ENCODE measurements around the gene LPCAT2. TPM values are rescaled to one million over a fixed set of nuclear protein-coding genes. Genes with fewer than 3 reads are reported as not detected.

LPCAT2 gene
- total and polyA plus RNA-seq, 2 of the 13 experiments (the other 11 are each of a cell fraction or from before 2014, with no cell fraction given) = 9.9 to 17.6 TPM

DNA sequence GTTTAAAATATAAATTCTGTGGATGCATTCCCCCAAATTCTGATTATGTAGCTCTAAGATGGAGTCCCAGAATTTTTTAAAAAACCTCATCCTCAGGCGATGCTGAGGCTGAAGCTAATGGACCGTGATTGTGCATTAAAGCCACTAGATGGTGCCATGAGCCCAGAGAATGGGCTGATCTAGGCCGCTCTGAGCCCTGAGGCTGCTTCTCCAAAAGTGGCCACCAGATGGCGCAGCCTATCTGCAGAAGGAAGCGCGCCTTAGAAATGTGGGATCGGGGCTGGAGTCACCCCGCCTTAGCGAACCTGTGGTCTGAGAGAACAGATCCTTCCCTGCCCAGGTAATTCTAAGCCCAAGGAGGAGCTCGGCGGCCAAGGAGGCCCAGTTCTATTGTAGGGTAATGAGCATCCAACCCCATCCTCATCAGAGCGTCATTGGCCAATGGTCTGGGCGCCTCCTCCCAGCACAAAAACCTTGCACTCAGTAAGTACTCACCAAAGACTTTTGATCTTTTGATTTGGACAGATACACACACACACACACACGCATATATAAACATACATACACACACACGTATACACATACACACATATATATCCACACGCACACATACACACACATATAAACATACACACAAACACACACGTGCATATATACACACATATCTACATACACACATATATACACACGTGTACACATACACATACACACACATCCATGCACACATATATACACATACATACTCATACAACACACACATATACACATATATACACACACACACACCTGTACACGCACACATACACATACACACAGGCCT, 43.6 kb upstream of the LPCAT2 start (continued):
- TF ChIP-seq SSRP1 (CRISPR knock-in tag; IDR thresholded peaks at IDR 0.05) = peak; percentile 86
- 0 out of 2 replicates have a peak, but pooled peaks have one; percentile 17 for TF ChIP-seq ZNF768 (CRISPR knock-in tag; IDR thresholded peaks at IDR 0.05)
- TF ChIP-seq ZFP36 (IDR thresholded peaks at IDR 0.05; ENCODE audit: borderline replicate concordance, low read depth, low read length, partially characterized antibody) = peak; percentile 71
- no peak for TF ChIP-seq ZNF841 (CRISPR knock-in tag; IDR thresholded peaks at IDR 0.05; ENCODE audit: borderline replicate concordance)
- TF ChIP-seq SP140L (CRISPR knock-in tag; IDR thresholded peaks at IDR 0.05; ENCODE audit: borderline replicate concordance) = 0 out of 2 replicates have a peak, but pooled peaks have one; percentile 67
- TF ChIP-seq, protein P1, sequence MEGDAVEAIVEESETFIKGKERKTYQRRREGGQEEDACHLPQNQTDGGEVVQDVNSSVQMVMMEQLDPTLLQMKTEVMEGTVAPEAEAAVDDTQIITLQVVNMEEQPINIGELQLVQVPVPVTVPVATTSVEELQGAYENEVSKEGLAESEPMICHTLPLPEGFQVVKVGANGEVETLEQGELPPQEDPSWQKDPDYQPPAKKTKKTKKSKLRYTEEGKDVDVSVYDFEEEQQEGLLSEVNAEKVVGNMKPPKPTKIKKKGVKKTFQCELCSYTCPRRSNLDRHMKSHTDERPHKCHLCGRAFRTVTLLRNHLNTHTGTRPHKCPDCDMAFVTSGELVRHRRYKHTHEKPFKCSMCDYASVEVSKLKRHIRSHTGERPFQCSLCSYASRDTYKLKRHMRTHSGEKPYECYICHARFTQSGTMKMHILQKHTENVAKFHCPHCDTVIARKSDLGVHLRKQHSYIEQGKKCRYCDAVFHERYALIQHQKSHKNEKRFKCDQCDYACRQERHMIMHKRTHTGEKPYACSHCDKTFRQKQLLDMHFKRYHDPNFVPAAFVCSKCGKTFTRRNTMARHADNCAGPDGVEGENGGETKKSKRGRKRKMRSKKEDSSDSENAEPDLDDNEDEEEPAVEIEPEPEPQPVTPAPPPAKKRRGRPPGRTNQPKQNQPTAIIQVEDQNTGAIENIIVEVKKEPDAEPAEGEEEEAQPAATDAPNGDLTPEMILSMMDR (CRISPR knock-in tag; IDR thresholded peaks at IDR 0.05) = peak; percentile 100
- TF ChIP-seq ZFP90 (CRISPR knock-in tag; IDR thresholded peaks at IDR 0.05; ENCODE audit: borderline replicate concordance) = 0 out of 2 replicates have a peak, but pooled peaks have one; percentile 55
- peak; percentile 66; the same call in 1 of the 2 replicates for TF ChIP-seq ZNF788 (CRISPR knock-in tag; IDR thresholded peaks at IDR 0.05; ENCODE audit: borderline replicate concordance)
- TF ChIP-seq MIER2 (CRISPR knock-in tag; IDR thresholded peaks at IDR 0.05) = no peak
- TF ChIP-seq ZZZ3 (CRISPR knock-in tag; IDR thresholded peaks at IDR 0.05; ENCODE audit: borderline replicate concordance) = peak; percentile 69; the same call in 1 of the 2 replicates
- TF ChIP-seq, protein P2, sequence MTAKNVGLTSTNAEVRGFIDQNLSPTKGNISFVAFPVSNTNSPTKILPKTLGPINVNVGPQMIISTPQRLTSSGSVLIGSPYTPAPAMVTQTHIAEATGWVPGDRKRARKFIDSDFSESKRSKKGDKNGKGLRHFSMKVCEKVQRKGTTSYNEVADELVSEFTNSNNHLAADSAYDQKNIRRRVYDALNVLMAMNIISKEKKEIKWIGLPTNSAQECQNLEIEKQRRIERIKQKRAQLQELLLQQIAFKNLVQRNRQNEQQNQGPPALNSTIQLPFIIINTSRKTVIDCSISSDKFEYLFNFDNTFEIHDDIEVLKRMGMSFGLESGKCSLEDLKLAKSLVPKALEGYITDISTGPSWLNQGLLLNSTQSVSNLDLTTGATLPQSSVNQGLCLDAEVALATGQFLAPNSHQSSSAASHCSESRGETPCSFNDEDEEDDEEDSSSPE (CRISPR knock-in tag; IDR thresholded peaks at IDR 0.05) = peak; percentile 42; the same call in 1 of the 2 replicates
- TF ChIP-seq ZNF496 (CRISPR knock-in tag; IDR thresholded peaks at IDR 0.05; ENCODE audit: insufficient replicate concordance) = no peak
- TF ChIP-seq STAT5B (CRISPR knock-in tag; IDR thresholded peaks at IDR 0.05) = no peak
- peak; percentile 66; the same call in 1 of the 2 replicates for TF ChIP-seq IRF2 (CRISPR knock-in tag; IDR thresholded peaks at IDR 0.05)
- TF ChIP-seq ZNF33B (CRISPR knock-in tag; IDR thresholded peaks at IDR 0.05) = peak; percentile 72; the same call in 1 of the 2 replicates
- TF ChIP-seq, protein P3, sequence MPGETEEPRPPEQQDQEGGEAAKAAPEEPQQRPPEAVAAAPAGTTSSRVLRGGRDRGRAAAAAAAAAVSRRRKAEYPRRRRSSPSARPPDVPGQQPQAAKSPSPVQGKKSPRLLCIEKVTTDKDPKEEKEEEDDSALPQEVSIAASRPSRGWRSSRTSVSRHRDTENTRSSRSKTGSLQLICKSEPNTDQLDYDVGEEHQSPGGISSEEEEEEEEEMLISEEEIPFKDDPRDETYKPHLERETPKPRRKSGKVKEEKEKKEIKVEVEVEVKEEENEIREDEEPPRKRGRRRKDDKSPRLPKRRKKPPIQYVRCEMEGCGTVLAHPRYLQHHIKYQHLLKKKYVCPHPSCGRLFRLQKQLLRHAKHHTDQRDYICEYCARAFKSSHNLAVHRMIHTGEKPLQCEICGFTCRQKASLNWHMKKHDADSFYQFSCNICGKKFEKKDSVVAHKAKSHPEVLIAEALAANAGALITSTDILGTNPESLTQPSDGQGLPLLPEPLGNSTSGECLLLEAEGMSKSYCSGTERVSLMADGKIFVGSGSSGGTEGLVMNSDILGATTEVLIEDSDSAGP (CRISPR knock-in tag; IDR thresholded peaks at IDR 0.05; ENCODE audit: borderline replicate concordance) = peak; percentile 68
- TF ChIP-seq FOXK2 (IDR thresholded peaks at IDR 0.05) = no peak
- TF ChIP-seq, protein P4, sequence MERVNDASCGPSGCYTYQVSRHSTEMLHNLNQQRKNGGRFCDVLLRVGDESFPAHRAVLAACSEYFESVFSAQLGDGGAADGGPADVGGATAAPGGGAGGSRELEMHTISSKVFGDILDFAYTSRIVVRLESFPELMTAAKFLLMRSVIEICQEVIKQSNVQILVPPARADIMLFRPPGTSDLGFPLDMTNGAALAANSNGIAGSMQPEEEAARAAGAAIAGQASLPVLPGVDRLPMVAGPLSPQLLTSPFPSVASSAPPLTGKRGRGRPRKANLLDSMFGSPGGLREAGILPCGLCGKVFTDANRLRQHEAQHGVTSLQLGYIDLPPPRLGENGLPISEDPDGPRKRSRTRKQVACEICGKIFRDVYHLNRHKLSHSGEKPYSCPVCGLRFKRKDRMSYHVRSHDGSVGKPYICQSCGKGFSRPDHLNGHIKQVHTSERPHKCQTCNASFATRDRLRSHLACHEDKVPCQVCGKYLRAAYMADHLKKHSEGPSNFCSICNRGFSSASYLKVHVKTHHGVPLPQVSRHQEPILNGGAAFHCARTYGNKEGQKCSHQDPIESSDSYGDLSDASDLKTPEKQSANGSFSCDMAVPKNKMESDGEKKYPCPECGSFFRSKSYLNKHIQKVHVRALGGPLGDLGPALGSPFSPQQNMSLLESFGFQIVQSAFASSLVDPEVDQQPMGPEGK (CRISPR knock-in tag; IDR thresholded peaks at IDR 0.05) = peak; percentile 46; the same call in 1 of the 2 replicates
- 0 out of 2 replicates have a peak, but pooled peaks have one; percentile 76 for TF ChIP-seq DNMT3B (CRISPR knock-in tag; conservative IDR thresholded peaks at IDR 0.05)
- TF ChIP-seq HOXA5 (CRISPR knock-in tag; IDR thresholded peaks at IDR 0.05) = peak; percentile 76; the same call in 1 of the 2 replicates
- TF ChIP-seq, protein P5, sequence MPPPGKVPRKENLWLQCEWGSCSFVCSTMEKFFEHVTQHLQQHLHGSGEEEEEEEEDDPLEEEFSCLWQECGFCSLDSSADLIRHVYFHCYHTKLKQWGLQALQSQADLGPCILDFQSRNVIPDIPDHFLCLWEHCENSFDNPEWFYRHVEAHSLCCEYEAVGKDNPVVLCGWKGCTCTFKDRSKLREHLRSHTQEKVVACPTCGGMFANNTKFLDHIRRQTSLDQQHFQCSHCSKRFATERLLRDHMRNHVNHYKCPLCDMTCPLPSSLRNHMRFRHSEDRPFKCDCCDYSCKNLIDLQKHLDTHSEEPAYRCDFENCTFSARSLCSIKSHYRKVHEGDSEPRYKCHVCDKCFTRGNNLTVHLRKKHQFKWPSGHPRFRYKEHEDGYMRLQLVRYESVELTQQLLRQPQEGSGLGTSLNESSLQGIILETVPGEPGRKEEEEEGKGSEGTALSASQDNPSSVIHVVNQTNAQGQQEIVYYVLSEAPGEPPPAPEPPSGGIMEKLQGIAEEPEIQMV (CRISPR knock-in tag; IDR thresholded peaks at IDR 0.05; ENCODE audit: low read depth) = peak; percentile 57; the same call in 1 of the 2 replicates

Data from HepG2 (cell line).